HepG2 (cell line): ENCODE results near the gene RTN4. TPM values are rescaled to one million over a fixed set of nuclear protein-coding genes. Genes with fewer than 3 reads are reported as not detected.

ENCODE experiments used
- EP300 ChIP-seq, 3 experiments: sonication (generic) in 1 of 3; formaldehyde crosslinking in 1 of 3; IDR thresholded peaks; 2 replicates each; pipeline versions ENCODE4 v1.5.1 to v1.6.1; 2011 to 2020; ENCODE audit warnings: low read depth in 2 of 3, low read length in 2 of 3, borderline replicate concordance in 1 of 3, improper control_type of control experiment in 1 of 3, mild to moderate bottlenecking in 1 of 3, missing genetic modification reagents in 1 of 3, moderate library complexity in 1 of 3
- GFI1 ChIP-seq: sonication (generic); formaldehyde crosslinking; IDR thresholded peaks from 2 replicates; pipeline ENCODE4 v1.5.0; 2020; ENCODE audit warnings: missing genetic modification reagents, mild to moderate bottlenecking, borderline replicate concordance
- KDM1A ChIP-seq: IDR thresholded peaks from 2 replicates; pipeline ENCODE4 v1.6.1; 2016; ENCODE audit warnings: missing compliant biosample characterization
- NCOA2 ChIP-seq: sonication (generic); formaldehyde crosslinking; IDR thresholded peaks from 2 replicates; pipeline ENCODE4 v1.8.0; 2022; ENCODE audit warnings: inconsistent platforms
- NFE2 ChIP-seq: sonication (generic); formaldehyde crosslinking; IDR thresholded peaks from 2 replicates; pipeline ENCODE4 v1.4.0; 2020; ENCODE audit warnings: missing genetic modification reagents
- SPEN ChIP-seq: sonication (generic); formaldehyde crosslinking; IDR thresholded peaks from 2 replicates; pipeline ENCODE4 v1.5.1; 2020; ENCODE audit warnings: low read depth, mild to moderate bottlenecking, missing genetic modification reagents
- SRY ChIP-seq: sonication (generic); formaldehyde crosslinking; IDR thresholded peaks from 2 replicates; pipeline ENCODE4 v1.8.0; 2022; ENCODE audit warnings: mild to moderate bottlenecking, missing genetic modification reagents
- ZFYVE20 ChIP-seq: sonication (generic); formaldehyde crosslinking; IDR thresholded peaks from 2 replicates; pipeline ENCODE4 v1.8.0; 2023; ENCODE audit warnings: low read depth, mild to moderate bottlenecking, moderate library complexity, missing genetic modification reagents, borderline replicate concordance
- ZKSCAN5 ChIP-seq: sonication (generic); formaldehyde crosslinking; IDR thresholded peaks from 2 replicates; pipeline ENCODE4 v1.5.1; 2020; ENCODE audit warnings: mild to moderate bottlenecking, missing genetic modification reagents
- ZNF383 ChIP-seq: sonication (generic); formaldehyde crosslinking; IDR thresholded peaks from 2 replicates; pipeline ENCODE4 v1.4.0; 2020; ENCODE audit warnings: missing genetic modification reagents, mild to moderate bottlenecking, borderline replicate concordance
- ZNF543 ChIP-seq: sonication (generic); formaldehyde crosslinking; IDR thresholded peaks from 2 replicates; pipeline ENCODE4 v1.4.0; 2020; ENCODE audit warnings: mild to moderate bottlenecking, missing genetic modification reagents
- ZNF841 ChIP-seq: sonication (generic); formaldehyde crosslinking; IDR thresholded peaks from 2 replicates; pipeline ENCODE4 v1.8.1; 2023; ENCODE audit warnings: missing genetic modification reagents, borderline replicate concordance
- polyA plus RNA-seq, 8 experiments: library from polyadenylated mRNA; depleted of rRNA in 3 of 8; stranded (reverse) in 7 of 8; unstranded in 1 of 8; fragments of >200 nt; fragmentation: Illumina TruSeq in 4 of 8; extraction: Trizol in 4 of 8; gene quantifications; 2 replicates each; pipeline versions ENCODE4 v1.2.1 to v1.2.3, GENCODE V29; 2011 to 2016; ENCODE audit warnings: low read depth in 4 of 8, missing spikeins in 1 of 8, mixed read lengths in 1 of 8; ENCODE audit not compliant: insufficient read depth in 1 of 8
- total RNA-seq, 5 experiments: library from RNA; depleted of rRNA; stranded (reverse); fragments of >200 nt; fragmentation: Illumina TruSeq; extraction: Trizol; gene quantifications; 2 replicates each; pipeline ENCODE4 v1.2.3, GENCODE V29; 2016; ENCODE audit warnings: low read depth in 1 of 5
- TF ChIP-seq, protein P1 (sequence below): sonication (generic); formaldehyde crosslinking; IDR thresholded peaks from 2 replicates; pipeline ENCODE4 v1.4.0; 2020; ENCODE audit warnings: missing genetic modification reagents
- TF ChIP-seq, protein P2 (sequence below): fragments of 450-650 bp; IDR thresholded peaks from 2 replicates; pipeline ENCODE4 v1.6.1; 2017; ENCODE audit warnings: mild to moderate bottlenecking
- TF ChIP-seq, protein P3 (sequence below): sonication (generic); formaldehyde crosslinking; IDR thresholded peaks from 2 replicates; pipeline ENCODE4 v1.4.0; 2020; ENCODE audit warnings: missing genetic modification reagents
- TF ChIP-seq, protein P4 (sequence below): IDR thresholded peaks from 2 replicates; pipeline ENCODE4 v1.6.1; 2016; ENCODE audit warnings: control low read depth
- TF ChIP-seq, protein P5 (sequence below), 2 experiments: sonication (generic) in 1 of 2; formaldehyde crosslinking in 1 of 2; IDR thresholded peaks; 2 replicates each; pipeline versions ENCODE4 v1.4.0 to v1.6.1; 2018 to 2020; ENCODE audit warnings: missing genetic modification reagents in 2 of 2, borderline replicate concordance in 1 of 2, low read depth in 1 of 2, mild to moderate bottlenecking in 1 of 2, missing biosample characterization in 1 of 2
- TF ChIP-seq, protein P6 (sequence below): sonication (generic); formaldehyde crosslinking; conservative IDR thresholded peaks from 2 replicates; pipeline ENCODE4 v1.8.0; 2022; ENCODE audit warnings: mild to moderate bottlenecking, moderate library complexity, missing genetic modification reagents

Gene RTN4
- total and polyA plus RNA-seq, 2 of the 13 experiments (the other 11 are each of a cell fraction or from before 2014, with no cell fraction given), result 98.4 to 133 TPM

DNA sequence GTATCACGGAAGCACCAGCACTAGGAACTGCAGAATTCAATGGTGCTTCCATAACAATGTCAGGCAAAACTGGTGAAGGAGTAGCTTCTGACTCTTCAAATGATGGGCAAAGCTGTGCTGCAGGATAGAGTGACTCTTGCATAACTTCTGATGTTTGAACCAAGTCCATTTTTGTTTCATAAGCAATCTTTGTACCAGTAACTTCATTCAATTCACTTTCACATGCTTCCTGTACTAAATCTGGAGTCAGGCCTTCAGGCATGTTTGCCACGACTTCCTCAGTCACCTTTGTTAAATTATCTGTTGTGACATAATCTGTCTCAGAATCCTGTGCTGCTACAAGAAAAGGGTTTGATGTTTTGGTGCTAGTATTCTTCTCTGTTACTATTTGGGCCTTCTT, 24.0 kb downstream of the RTN4 start (continued):
- TF ChIP-seq EP300 (IDR thresholded peaks at IDR 0.05; ENCODE audit: low read depth in 2 of 2, low read length in 2 of 2) (peak in 1 of 2 experiments; percentile 45; a peak in 1 of 4 replicates), EP300 (CRISPR knock-in tag; IDR thresholded peaks at IDR 0.05; ENCODE audit: borderline replicate concordance) (no peak), ZKSCAN5 (CRISPR knock-in tag) (no peak), KDM1A (CRISPR knock-in tag) (peak; percentile 73), ZFYVE20 (CRISPR knock-in tag) (no peak), GFI1 (no peak), ZNF543 (CRISPR knock-in tag) (no peak), NCOA2 (CRISPR knock-in tag) (peak; percentile 43), ZNF841 (no peak), ZNF383 (CRISPR knock-in tag) (no peak), SPEN (0 out of 2 replicates have a peak, but pooled peaks have one; percentile 40), NFE2 (CRISPR knock-in tag) (no peak), SRY (CRISPR knock-in tag) (no peak)
- TF ChIP-seq, protein P1, sequence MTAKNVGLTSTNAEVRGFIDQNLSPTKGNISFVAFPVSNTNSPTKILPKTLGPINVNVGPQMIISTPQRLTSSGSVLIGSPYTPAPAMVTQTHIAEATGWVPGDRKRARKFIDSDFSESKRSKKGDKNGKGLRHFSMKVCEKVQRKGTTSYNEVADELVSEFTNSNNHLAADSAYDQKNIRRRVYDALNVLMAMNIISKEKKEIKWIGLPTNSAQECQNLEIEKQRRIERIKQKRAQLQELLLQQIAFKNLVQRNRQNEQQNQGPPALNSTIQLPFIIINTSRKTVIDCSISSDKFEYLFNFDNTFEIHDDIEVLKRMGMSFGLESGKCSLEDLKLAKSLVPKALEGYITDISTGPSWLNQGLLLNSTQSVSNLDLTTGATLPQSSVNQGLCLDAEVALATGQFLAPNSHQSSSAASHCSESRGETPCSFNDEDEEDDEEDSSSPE (CRISPR knock-in tag), result no peak
- TF ChIP-seq, protein P2, sequence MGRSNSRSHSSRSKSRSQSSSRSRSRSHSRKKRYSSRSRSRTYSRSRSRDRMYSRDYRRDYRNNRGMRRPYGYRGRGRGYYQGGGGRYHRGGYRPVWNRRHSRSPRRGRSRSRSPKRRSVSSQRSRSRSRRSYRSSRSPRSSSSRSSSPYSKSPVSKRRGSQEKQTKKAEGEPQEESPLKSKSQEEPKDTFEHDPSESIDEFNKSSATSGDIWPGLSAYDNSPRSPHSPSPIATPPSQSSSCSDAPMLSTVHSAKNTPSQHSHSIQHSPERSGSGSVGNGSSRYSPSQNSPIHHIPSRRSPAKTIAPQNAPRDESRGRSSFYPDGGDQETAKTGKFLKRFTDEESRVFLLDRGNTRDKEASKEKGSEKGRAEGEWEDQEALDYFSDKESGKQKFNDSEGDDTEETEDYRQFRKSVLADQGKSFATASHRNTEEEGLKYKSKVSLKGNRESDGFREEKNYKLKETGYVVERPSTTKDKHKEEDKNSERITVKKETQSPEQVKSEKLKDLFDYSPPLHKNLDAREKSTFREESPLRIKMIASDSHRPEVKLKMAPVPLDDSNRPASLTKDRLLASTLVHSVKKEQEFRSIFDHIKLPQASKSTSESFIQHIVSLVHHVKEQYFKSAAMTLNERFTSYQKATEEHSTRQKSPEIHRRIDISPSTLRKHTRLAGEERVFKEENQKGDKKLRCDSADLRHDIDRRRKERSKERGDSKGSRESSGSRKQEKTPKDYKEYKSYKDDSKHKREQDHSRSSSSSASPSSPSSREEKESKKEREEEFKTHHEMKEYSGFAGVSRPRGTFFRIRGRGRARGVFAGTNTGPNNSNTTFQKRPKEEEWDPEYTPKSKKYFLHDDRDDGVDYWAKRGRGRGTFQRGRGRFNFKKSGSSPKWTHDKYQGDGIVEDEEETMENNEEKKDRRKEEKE, result no peak
- TF ChIP-seq, protein P3, sequence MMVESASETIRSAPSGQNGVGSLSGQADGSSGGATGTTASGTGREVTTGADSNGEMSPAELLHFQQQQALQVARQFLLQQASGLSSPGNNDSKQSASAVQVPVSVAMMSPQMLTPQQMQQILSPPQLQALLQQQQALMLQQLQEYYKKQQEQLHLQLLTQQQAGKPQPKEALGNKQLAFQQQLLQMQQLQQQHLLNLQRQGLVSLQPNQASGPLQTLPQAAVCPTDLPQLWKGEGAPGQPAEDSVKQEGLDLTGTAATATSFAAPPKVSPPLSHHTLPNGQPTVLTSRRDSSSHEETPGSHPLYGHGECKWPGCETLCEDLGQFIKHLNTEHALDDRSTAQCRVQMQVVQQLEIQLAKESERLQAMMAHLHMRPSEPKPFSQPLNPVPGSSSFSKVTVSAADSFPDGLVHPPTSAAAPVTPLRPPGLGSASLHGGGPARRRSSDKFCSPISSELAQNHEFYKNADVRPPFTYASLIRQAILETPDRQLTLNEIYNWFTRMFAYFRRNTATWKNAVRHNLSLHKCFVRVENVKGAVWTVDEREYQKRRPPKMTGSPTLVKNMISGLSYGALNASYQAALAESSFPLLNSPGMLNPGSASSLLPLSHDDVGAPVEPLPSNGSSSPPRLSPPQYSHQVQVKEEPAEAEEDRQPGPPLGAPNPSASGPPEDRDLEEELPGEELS (CRISPR knock-in tag), result peak; percentile 14; the same call in 1 of the 2 replicates
- TF ChIP-seq, protein P4, sequence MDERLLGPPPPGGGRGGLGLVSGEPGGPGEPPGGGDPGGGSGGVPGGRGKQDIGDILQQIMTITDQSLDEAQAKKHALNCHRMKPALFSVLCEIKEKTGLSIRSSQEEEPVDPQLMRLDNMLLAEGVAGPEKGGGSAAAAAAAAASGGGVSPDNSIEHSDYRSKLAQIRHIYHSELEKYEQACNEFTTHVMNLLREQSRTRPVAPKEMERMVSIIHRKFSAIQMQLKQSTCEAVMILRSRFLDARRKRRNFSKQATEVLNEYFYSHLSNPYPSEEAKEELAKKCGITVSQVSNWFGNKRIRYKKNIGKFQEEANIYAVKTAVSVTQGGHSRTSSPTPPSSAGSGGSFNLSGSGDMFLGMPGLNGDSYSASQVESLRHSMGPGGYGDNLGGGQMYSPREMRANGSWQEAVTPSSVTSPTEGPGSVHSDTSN (CRISPR knock-in tag), result no peak
- TF ChIP-seq, protein P5, sequence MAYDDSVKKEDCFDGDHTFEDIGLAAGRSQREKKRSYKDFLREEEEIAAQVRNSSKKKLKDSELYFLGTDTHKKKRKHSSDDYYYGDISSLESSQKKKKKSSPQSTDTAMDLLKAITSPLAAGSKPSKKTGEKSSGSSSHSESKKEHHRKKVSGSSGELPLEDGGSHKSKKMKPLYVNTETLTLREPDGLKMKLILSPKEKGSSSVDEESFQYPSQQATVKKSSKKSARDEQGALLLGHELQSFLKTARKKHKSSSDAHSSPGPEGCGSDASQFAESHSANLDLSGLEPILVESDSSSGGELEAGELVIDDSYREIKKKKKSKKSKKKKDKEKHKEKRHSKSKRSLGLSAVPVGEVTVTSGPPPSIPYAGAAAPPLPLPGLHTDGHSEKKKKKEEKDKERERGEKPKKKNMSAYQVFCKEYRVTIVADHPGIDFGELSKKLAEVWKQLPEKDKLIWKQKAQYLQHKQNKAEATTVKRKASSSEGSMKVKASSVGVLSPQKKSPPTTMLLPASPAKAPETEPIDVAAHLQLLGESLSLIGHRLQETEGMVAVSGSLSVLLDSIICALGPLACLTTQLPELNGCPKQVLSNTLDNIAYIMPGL (CRISPR knock-in tag; IDR thresholded peaks at IDR 0.05; ENCODE audit: borderline replicate concordance in 1 of 2, low read depth in 1 of 2), result peak in 1 of 2 experiments; percentile 19; a peak in 1 of 4 replicates
- TF ChIP-seq, protein P6, sequence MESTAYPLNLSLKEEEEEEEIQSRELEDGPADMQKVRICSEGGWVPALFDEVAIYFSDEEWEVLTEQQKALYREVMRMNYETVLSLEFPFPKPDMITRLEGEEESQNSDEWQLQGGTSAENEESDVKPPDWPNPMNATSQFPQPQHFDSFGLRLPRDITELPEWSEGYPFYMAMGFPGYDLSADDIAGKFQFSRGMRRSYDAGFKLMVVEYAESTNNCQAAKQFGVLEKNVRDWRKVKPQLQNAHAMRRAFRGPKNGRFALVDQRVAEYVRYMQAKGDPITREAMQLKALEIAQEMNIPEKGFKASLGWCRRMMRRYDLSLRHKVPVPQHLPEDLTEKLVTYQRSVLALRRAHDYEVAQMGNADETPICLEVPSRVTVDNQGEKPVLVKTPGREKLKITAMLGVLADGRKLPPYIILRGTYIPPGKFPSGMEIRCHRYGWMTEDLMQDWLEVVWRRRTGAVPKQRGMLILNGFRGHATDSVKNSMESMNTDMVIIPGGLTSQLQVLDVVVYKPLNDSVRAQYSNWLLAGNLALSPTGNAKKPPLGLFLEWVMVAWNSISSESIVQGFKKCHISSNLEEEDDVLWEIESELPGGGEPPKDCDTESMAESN (CRISPR knock-in tag), result no peak
